ENCODE results near the gene PRR23A.

PRR23A gene

GRCh38 chr3:138974462-138974861, 31.6 kb downstream of the PRR23A start:
- no peak for DNase-seq (ENCODE audit: extremely low read depth in 1 of 2, low read depth in 1 of 2)

GRCh38 chr3:138972941-138973340, 33.1 kb downstream of the PRR23A start:
- no peak for DNase-seq (ENCODE audit: extremely low read depth in 1 of 2, low read depth in 1 of 2)

GRCh38 chr3:138971766-138972320, 34.2 kb downstream of the PRR23A start:
- no peak for DNase-seq (ENCODE audit: extremely low read depth in 1 of 2, low read depth in 1 of 2)

- no peak for DNase-seq (ENCODE audit: extremely low read depth in 1 of 2, low read depth in 1 of 2)
Observed at GRCh38 chr3:138964923-138965322, 41.1 kb downstream of the PRR23A start.

GRCh38 chr3:138964264-138964663, 41.8 kb downstream of the PRR23A start:
- no peak for DNase-seq (ENCODE audit: extremely low read depth in 1 of 2, low read depth in 1 of 2)

GRCh38 chr3:138962854-138963560, 43.1 kb downstream of the PRR23A start:
- DNase-seq (ENCODE audit: extremely low read depth in 1 of 2, low read depth in 1 of 2), result no peak

- DNase-seq (ENCODE audit: extremely low read depth in 1 of 2, low read depth in 1 of 2), result no peak
Observed at GRCh38 chr3:138960417-138960852, 45.6 kb downstream of the PRR23A start.
